Body of pancreas (tissue), 4 donors: Measurements from ENCODE around the gene EOLA1.

Experiments
- POLR2A ChIP-seq, 3 donors: fragments of 450-650 bp; IDR thresholded peaks; one replicate each; pipeline ENCODE4 v1.6.1; 2016; ENCODE audit warnings: antibody characterized with exemption in 3 of 3, mild to moderate bottlenecking in 2 of 3
- TF ChIP-seq, protein P1 (sequence below), 7 experiments: fragments of 450-650 bp in 4 of 7; fragments of 200-600 bp in 3 of 7; sonication (generic) in 3 of 7; IDR thresholded peaks; one replicate each; pipeline ENCODE4 v1.5.1; 2016 to 2019; ENCODE audit warnings: antibody characterized with exemption in 7 of 7

GRCh38 chrX:149495573-149496071 is 45.2 kb upstream of the EOLA1 start:
- TF ChIP-seq, protein P1, sequence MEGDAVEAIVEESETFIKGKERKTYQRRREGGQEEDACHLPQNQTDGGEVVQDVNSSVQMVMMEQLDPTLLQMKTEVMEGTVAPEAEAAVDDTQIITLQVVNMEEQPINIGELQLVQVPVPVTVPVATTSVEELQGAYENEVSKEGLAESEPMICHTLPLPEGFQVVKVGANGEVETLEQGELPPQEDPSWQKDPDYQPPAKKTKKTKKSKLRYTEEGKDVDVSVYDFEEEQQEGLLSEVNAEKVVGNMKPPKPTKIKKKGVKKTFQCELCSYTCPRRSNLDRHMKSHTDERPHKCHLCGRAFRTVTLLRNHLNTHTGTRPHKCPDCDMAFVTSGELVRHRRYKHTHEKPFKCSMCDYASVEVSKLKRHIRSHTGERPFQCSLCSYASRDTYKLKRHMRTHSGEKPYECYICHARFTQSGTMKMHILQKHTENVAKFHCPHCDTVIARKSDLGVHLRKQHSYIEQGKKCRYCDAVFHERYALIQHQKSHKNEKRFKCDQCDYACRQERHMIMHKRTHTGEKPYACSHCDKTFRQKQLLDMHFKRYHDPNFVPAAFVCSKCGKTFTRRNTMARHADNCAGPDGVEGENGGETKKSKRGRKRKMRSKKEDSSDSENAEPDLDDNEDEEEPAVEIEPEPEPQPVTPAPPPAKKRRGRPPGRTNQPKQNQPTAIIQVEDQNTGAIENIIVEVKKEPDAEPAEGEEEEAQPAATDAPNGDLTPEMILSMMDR (IDR thresholded peaks at IDR 0.05) = no peak
- TF ChIP-seq POLR2A (IDR thresholded peaks at IDR 0.05) = no peak
